Stimulated activated memory B cell treated with anti-CD40 and anti-IgM and Interleukin-4, amounts not matched to agents 10 μg/mL and 1 μg/mL and 100 μg/mL, for 72 hours (primary cell): ENCODE measurements around the gene LIMCH1.
"Not testable (repeated sequence)": the region's sequence is repeated elsewhere in the genome, so short reads cannot be mapped to it uniquely, and the experiment has no call there.

Source experiments
- ATAC-seq: fragments of 150-1000 bp; cut with Tn5 transposase; 2 replicates; pipeline ENCODE4 v1.10.0; 2021
- H3K27ac Mint-ChIP-seq: one replicate; pipeline ENCODE4 v1.8.0; 2022; ENCODE audit warnings: mild to moderate bottlenecking, mixed read lengths
- H3K27me3 Mint-ChIP-seq: one replicate; pipeline ENCODE4 v1.8.0; 2022; ENCODE audit warnings: mixed read lengths
- H3K36me3 Mint-ChIP-seq: one replicate; pipeline ENCODE4 v1.8.0; 2022; ENCODE audit warnings: mixed read lengths
- H3K4me1 Mint-ChIP-seq: one replicate; pipeline ENCODE4 v1.8.0; 2022; ENCODE audit warnings: mixed read lengths
- H3K4me3 Mint-ChIP-seq: one replicate; pipeline ENCODE4 v1.8.0; 2022; ENCODE audit warnings: mild to moderate bottlenecking, moderate library complexity, mixed read lengths
- H3K9me3 Mint-ChIP-seq: one replicate; pipeline ENCODE4 v1.8.0; 2022; ENCODE audit warnings: mixed read lengths

Gene LIMCH1

GRCh38 chr4:41678086-41678816, 140.3 kb downstream of the LIMCH1 start:
- ATAC-seq, result no peak
- H3K9me3 Mint-ChIP-seq, result no peaks in the 10 kb centered on the region
- H3K4me1 Mint-ChIP-seq, result no peaks in the 10 kb centered on the region
- H3K27me3 Mint-ChIP-seq, result no peaks in the 10 kb centered on the region
- no peak overlapping the region for H3K4me3 Mint-ChIP-seq
- no peak overlapping the region for H3K27ac Mint-ChIP-seq
- H3K36me3 Mint-ChIP-seq, result no peaks in the 10 kb centered on the region

- Mint-ChIP-seq H3K4me3 (no peak overlapping the region), H3K9me3 (no peaks in the 10 kb centered on the region), H3K27ac (no peak overlapping the region), H3K27me3 (no peaks in the 10 kb centered on the region), H3K4me1 (no peaks in the 10 kb centered on the region), H3K36me3 (no peaks in the 10 kb centered on the region)
- ATAC-seq, result no peak
Measured at GRCh38 chr4:41678951-41679350, 141.0 kb downstream of the LIMCH1 start.

- no peaks in the 10 kb centered on the region for H3K9me3 Mint-ChIP-seq
- H3K36me3 Mint-ChIP-seq, result no peaks in the 10 kb centered on the region
- no peak for ATAC-seq
- H3K4me3 Mint-ChIP-seq, result no peak overlapping the region
- no peaks in the 10 kb centered on the region for H3K4me1 Mint-ChIP-seq
- no peaks in the 10 kb centered on the region for H3K27me3 Mint-ChIP-seq
- H3K27ac Mint-ChIP-seq, result no peak overlapping the region
Measured at GRCh38 chr4:41679991-41680390, 142.0 kb downstream of the LIMCH1 start.

- no peak overlapping the region for H3K4me3 Mint-ChIP-seq
- ATAC-seq, result no peak
- H3K27me3 Mint-ChIP-seq, result no peaks in the 10 kb centered on the region
- H3K4me1 Mint-ChIP-seq, result no peaks in the 10 kb centered on the region
- H3K9me3 Mint-ChIP-seq, result no peaks in the 10 kb centered on the region
- H3K36me3 Mint-ChIP-seq, result no peaks in the 10 kb centered on the region
- no peak overlapping the region for H3K27ac Mint-ChIP-seq
Measured at GRCh38 chr4:41681054-41681453, 143.1 kb downstream of the LIMCH1 start.

GRCh38 chr4:41683326-41683725, 145.4 kb downstream of the LIMCH1 start:
- no peak overlapping the region for H3K27ac Mint-ChIP-seq
- no peak for ATAC-seq
- no peaks in the 10 kb centered on the region for H3K9me3 Mint-ChIP-seq
- H3K4me3 Mint-ChIP-seq, result no peak overlapping the region
- no peaks in the 10 kb centered on the region for H3K36me3 Mint-ChIP-seq
- H3K4me1 Mint-ChIP-seq, result no peaks in the 10 kb centered on the region
- H3K27me3 Mint-ChIP-seq, result no peaks in the 10 kb centered on the region

- H3K9me3 Mint-ChIP-seq, result no peaks in the 10 kb centered on the region
- no peak for ATAC-seq
- H3K27me3 Mint-ChIP-seq, result no peaks in the 10 kb centered on the region
- H3K4me3 Mint-ChIP-seq, result no peak overlapping the region
- no peaks in the 10 kb centered on the region for H3K4me1 Mint-ChIP-seq
- H3K27ac Mint-ChIP-seq, result no peak overlapping the region
- no peaks in the 10 kb centered on the region for H3K36me3 Mint-ChIP-seq
Measured at GRCh38 chr4:41686893-41687292, 148.9 kb downstream of the LIMCH1 start.

- peaks cover 3% of the 10 kb centered on the region for H3K4me1 Mint-ChIP-seq
- H3K27ac Mint-ChIP-seq, result no peak overlapping the region
- H3K9me3 Mint-ChIP-seq, result no peaks in the 10 kb centered on the region
- H3K4me3 Mint-ChIP-seq, result no peak overlapping the region
- H3K27me3 Mint-ChIP-seq, result no peaks in the 10 kb centered on the region
- no peaks in the 10 kb centered on the region for H3K36me3 Mint-ChIP-seq
- no peak for ATAC-seq
Measured at GRCh38 chr4:41687971-41688370, 150.0 kb downstream of the LIMCH1 start.

- Mint-ChIP-seq H3K4me1 (peaks cover 5% of the 10 kb centered on the region), H3K27ac (no peak overlapping the region), H3K4me3 (no peak overlapping the region), H3K27me3 (peaks cover 4% of the 10 kb centered on the region), H3K9me3 (no peaks in the 10 kb centered on the region), H3K36me3 (no peaks in the 10 kb centered on the region)
- ATAC-seq, result no peak
Measured at GRCh38 chr4:41692717-41693345, 154.9 kb downstream of the LIMCH1 start.

- Mint-ChIP-seq H3K27ac (no peak overlapping the region), H3K9me3 (no peaks in the 10 kb centered on the region), H3K4me1 (peaks cover 5% of the 10 kb centered on the region), H3K27me3 (peaks cover 12% of the 10 kb centered on the region), H3K36me3 (no peaks in the 10 kb centered on the region), H3K4me3 (no peak overlapping the region)
- ATAC-seq, result no peak
Measured at GRCh38 chr4:41693629-41694028, 155.7 kb downstream of the LIMCH1 start.

- Mint-ChIP-seq H3K4me3 (no peak overlapping the region), H3K4me1 (peaks cover 5% of the 10 kb centered on the region), H3K9me3 (no peaks in the 10 kb centered on the region), H3K27me3 (peaks cover 21% of the 10 kb centered on the region), H3K36me3 (no peaks in the 10 kb centered on the region), H3K27ac (no peak overlapping the region)
- ATAC-seq, result no peak
Measured at GRCh38 chr4:41696131-41696530, 158.2 kb downstream of the LIMCH1 start.

GRCh38 chr4:41696763-41697162, 158.8 kb downstream of the LIMCH1 start:
- no peak for ATAC-seq
- no peaks in the 10 kb centered on the region for H3K36me3 Mint-ChIP-seq
- H3K27me3 Mint-ChIP-seq, result peaks cover 22% of the 10 kb centered on the region
- peaks cover 5% of the 10 kb centered on the region for H3K4me1 Mint-ChIP-seq
- no peaks in the 10 kb centered on the region for H3K9me3 Mint-ChIP-seq
- H3K4me3 Mint-ChIP-seq, result no peak overlapping the region
- no peak overlapping the region for H3K27ac Mint-ChIP-seq

GRCh38 chr4:41701983-41702382, 164.0 kb downstream of the LIMCH1 start:
- no peak for ATAC-seq
- Mint-ChIP-seq H3K4me3 (no peak overlapping the region), H3K4me1 (no peaks in the 10 kb centered on the region), H3K9me3 (no peaks in the 10 kb centered on the region), H3K36me3 (no peaks in the 10 kb centered on the region), H3K27me3 (peaks cover 43% of the 10 kb centered on the region), H3K27ac (no peak overlapping the region)

GRCh38 chr4:41702770-41703169, 164.8 kb downstream of the LIMCH1 start:
- no peak for ATAC-seq
- peaks cover 39% of the 10 kb centered on the region for H3K27me3 Mint-ChIP-seq
- no peaks in the 10 kb centered on the region for H3K9me3 Mint-ChIP-seq
- no peaks in the 10 kb centered on the region for H3K4me1 Mint-ChIP-seq
- H3K4me3 Mint-ChIP-seq, result no peak overlapping the region
- no peak overlapping the region for H3K27ac Mint-ChIP-seq
- no peaks in the 10 kb centered on the region for H3K36me3 Mint-ChIP-seq

GRCh38 chr4:41703785-41704184, 165.8 kb downstream of the LIMCH1 start:
- Mint-ChIP-seq H3K27me3 (peaks cover 30% of the 10 kb centered on the region), H3K9me3 (no peaks in the 10 kb centered on the region), H3K4me3 (no peak overlapping the region), H3K36me3 (no peaks in the 10 kb centered on the region), H3K4me1 (no peaks in the 10 kb centered on the region), H3K27ac (no peak overlapping the region)
- no peak for ATAC-seq

- H3K4me3 Mint-ChIP-seq, result no peak overlapping the region
- H3K9me3 Mint-ChIP-seq, result peaks cover 5% of the 10 kb centered on the region
- no peaks in the 10 kb centered on the region for H3K4me1 Mint-ChIP-seq
- H3K27me3 Mint-ChIP-seq, result peaks cover 5% of the 10 kb centered on the region
- ATAC-seq, result no peak
- H3K27ac Mint-ChIP-seq, result no peak overlapping the region
- no peaks in the 10 kb centered on the region for H3K36me3 Mint-ChIP-seq
Measured at GRCh38 chr4:41709844-41710481, 172.0 kb downstream of the LIMCH1 start.

- not testable (repeated sequence) for H3K4me1 Mint-ChIP-seq, H3K27ac Mint-ChIP-seq, ATAC-seq, H3K27me3 Mint-ChIP-seq, H3K4me3 Mint-ChIP-seq, H3K9me3 Mint-ChIP-seq, H3K36me3 Mint-ChIP-seq
Measured at GRCh38 chr4:41711654-41712053, 173.7 kb downstream of the LIMCH1 start.
